HG03095 (cell line): ENCODE data around the gene LRIG1.

Experiments used
- ATAC-seq: cut with Tn5 transposase; IDR thresholded peaks from one replicate; pipeline ENCODE4 v1.9.1; 2021; ENCODE audit warnings: moderate library complexity; ENCODE audit not compliant: unreplicated experiment

Gene LRIG1

GRCh38 chr3:66500576-66501482 lies at the start of gene LRIG1:
Gene LRIG1 (minus strand): TSS chr3:66501022. CDS start chr3:66500407, 615 bp downstream.
- ATAC-seq, result peak; percentile 97

GRCh38 chr3:66544619-66545429 lies 44.0 kb upstream of the LRIG1 start:
- no peak for ATAC-seq

- no peak for ATAC-seq
These were observed 41.3 kb upstream of the LRIG1 start for GRCh38 chr3:66542153-66542552.

- ATAC-seq, result no peak
These were observed 38.7 kb upstream of the LRIG1 start for GRCh38 chr3:66539466-66539989.

GRCh38 chr3:66538390-66538789 lies 37.6 kb upstream of the LRIG1 start:
- no peak for ATAC-seq

GRCh38 chr3:66537735-66538134 lies 36.9 kb upstream of the LRIG1 start:
- no peak for ATAC-seq

- ATAC-seq, result no peak
These were observed 36.0 kb upstream of the LRIG1 start for GRCh38 chr3:66536791-66537190.

GRCh38 chr3:66534304-66534845 lies 33.6 kb upstream of the LRIG1 start:
- no peak for ATAC-seq

GRCh38 chr3:66532613-66533012 lies 31.8 kb upstream of the LRIG1 start:
- no peak for ATAC-seq

- ATAC-seq, result no peak
These were observed 31.4 kb upstream of the LRIG1 start for GRCh38 chr3:66532160-66532587.

GRCh38 chr3:66531256-66531655 lies 30.4 kb upstream of the LRIG1 start:
- ATAC-seq, result no peak

GRCh38 chr3:66527246-66527645 lies 26.4 kb upstream of the LRIG1 start:
- ATAC-seq, result no peak

- ATAC-seq, result no peak
These were observed 24.9 kb upstream of the LRIG1 start for GRCh38 chr3:66525771-66526170.

- no peak for ATAC-seq
These were observed 19.9 kb upstream of the LRIG1 start for GRCh38 chr3:66520724-66521123.

GRCh38 chr3:66518644-66519043 lies 17.8 kb upstream of the LRIG1 start:
- no peak for ATAC-seq

GRCh38 chr3:66518126-66518525 lies 17.3 kb upstream of the LRIG1 start:
- ATAC-seq, result no peak

GRCh38 chr3:66517241-66517640 lies 16.4 kb upstream of the LRIG1 start:
- no peak for ATAC-seq

GRCh38 chr3:66508461-66508860 lies 7.6 kb upstream of the LRIG1 start:
- no peak for ATAC-seq

GRCh38 chr3:66507423-66508260 lies 6.8 kb upstream of the LRIG1 start:
- ATAC-seq, result no peak

GRCh38 chr3:66506154-66506553 lies 5.3 kb upstream of the LRIG1 start:
- ATAC-seq, result no peak
